Activated CD4-positive, alpha-beta T cell treated with anti-CD3 and anti-CD28 coated beads, Interleukin-2, amount 50 U/mL, for 16 hours (primary cell): ENCODE measurements around the gene TRIM29.

Experiments used
- DNase-seq: peaks from one replicate; pipeline ENCODE4 v3.0.0-alpha.2; 2020

TRIM29 gene

DNA sequence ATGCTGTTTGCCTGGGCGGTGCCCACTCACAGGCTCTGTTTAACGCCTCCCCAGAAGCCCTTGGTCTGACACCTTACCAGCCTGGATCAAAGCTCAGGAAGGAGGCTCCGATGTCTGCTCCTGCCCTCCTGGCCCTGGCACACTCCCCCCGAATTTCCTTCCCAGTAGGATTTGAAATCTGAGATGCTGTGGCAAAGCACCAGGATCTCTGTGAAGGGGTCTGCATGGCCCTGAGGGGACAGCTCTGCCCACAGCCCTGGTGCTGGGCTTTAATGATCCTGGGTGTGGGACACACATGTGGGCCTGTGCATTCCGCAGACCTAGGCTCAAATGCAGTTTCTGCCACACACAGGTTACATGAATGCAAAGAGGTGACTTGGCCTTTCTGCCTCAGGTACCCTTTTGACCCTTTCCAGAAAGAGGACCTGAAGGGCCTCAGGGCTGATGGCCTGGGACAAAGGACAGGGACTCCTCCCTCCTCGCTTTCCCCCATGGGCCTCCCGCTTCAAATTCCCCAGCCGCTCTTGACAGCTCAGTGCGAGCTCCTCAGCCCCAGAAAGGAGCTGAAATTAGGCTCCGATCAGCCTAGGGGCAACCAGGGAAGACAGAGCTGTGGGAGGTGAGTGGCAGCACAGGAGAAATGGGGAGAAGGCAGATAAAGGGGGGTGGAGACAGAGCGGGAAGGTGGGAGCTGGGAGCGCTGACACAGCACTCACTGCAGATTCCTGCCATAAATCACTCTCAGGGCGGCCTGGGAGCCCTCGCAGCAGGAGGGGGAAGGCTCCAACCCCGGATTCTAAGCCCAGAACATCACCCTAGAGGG, 41.3 kb downstream of the TRIM29 start:
- DNase-seq = no peak

DNA sequence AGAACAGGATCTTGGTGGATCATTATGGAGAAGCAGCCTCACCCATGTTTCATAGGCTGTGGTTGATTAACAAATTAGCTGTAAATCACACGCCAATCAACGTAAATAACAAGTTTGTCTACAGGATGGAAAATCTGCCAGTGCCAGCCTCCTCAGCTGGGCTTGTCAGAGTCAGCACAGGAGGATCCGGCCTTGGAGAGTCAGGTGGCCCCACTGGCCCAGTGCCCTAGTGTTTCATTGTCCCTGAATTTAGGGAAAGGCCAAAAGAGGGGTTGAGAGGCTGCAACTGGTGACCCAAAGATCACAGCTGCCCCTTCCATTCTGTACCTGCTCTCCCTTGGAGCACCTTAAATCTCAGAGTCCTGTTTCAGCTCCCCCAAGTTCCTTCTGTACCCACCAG, 42.4 kb downstream of the TRIM29 start:
- no peak for DNase-seq

DNA sequence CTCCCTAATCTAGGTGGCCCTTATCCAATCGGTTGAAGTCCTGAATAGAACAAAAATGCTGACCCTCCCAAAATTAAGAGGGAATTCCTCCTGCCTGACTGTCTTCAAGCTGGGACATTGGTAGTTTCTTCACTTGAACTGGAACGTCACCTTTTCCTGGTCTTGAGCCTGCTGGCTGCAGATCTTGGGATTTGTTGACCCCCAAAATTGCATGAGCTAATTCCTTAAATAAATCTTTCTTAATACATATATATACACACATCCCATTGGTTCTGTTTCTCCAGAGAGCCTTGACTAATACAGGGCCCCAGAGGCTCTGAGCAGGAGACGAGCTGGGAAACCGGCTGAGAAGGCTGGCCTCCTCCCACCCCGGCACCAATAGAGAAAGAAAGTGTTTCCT, 46.2 kb downstream of the TRIM29 start:
- no peak for DNase-seq

- no peak for DNase-seq
Observed at GRCh38 chr11:120091121-120091520, 46.8 kb downstream of the TRIM29 start.

DNA sequence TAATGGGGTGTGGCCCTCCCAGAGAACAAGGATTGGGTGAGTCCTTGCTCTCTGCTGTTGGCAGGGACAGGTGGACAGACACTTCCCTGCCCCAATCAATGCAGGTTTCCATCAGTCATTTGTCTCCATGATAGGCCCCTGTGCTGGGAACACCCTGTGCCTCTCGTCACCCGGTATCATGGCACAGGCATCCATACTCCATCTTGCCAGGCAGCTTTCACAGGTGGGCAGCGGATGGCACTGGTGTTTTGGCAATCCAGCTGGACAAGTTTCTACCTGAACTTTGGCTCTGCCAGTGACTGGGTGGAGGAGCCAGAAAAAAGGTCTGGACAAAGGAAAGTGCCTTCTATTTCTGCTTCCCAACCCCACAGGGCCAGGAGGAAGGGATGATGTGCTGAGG, 47.5 kb downstream of the TRIM29 start:
- DNase-seq = no peak

DNA sequence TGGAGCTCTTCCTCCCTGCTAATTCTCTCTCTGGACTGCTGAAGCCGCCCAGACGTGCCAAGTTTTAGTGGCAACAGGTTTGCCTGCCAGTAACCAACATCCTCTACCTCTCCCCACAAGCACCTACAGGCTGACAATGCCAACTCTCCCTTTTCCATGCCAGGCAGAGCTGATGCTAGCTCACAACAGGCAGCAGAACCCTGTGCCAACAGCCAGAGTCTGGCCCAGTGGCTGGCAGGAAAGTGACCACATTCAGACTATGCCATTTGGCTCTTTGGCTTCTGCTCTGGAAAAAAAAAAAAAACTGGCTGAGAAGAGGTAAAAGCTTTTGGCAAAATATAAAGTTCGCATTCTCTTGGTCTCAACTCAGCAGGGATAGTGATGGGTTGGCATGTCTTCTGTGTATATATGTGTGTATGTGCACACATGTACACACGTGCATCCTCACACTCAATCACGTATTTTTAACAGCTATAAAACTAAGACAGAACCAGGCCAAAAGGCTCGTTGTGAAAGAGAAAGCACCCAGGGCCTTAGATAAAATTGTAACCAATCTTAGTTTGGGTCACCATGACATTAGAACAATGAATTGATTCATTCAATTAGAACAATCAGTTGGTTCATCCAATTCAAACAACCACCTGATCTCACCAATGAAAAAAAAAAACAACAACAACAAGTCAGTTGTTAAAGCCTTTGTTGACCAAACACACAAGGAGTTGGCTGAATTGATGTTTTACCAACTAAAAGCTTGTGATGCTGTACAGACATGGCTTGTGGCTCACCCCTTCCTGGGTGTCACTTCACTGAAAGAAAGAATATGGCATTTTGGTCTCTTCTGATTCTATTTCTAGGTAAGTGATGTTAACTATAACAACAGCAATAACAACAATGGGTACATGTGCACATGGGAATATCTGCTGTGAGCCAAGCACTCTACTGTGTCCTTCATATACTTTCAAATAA, 48.6 kb downstream of the TRIM29 start:
- no peak for DNase-seq

DNA sequence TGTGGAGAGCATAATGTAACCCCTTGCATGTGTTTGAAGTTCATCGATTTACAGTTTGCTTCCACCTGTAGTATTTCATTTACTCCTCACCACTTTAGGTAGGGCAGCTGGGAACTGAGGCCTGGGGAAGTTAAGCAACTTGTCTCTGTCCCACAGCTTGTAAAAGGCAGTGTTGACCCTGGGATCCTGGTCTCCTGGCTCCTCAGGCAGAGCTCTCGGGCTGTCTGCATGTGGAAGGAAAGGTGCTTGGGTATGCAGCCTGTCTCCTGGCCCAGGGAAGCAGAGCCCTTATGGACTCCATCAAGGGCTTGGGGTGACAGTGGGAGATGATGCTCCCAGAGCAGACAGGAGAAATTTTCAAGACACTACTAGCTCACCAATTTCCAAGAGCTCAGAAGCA, 49.9 kb downstream of the TRIM29 start:
- no peak for DNase-seq

DNA sequence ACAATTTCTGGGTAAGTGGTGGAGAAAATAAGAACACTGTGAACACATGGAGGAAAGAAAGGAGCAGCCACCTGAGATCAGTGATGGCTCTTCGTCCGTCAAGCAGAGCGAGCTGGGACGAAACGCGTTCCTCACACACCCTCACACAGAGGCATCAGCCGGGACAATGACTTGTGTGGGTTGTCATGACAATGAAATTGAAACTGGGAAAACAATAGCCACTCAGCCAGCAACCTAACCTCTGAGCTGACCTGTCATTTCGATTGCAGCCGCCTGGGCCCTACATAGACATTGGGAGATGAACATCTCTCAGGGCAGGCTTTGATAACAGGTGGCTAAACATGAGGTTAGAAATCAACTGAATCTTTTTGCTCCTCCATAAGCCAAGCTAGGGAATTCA, 51.3 kb downstream of the TRIM29 start:
- DNase-seq = no peak

DNA sequence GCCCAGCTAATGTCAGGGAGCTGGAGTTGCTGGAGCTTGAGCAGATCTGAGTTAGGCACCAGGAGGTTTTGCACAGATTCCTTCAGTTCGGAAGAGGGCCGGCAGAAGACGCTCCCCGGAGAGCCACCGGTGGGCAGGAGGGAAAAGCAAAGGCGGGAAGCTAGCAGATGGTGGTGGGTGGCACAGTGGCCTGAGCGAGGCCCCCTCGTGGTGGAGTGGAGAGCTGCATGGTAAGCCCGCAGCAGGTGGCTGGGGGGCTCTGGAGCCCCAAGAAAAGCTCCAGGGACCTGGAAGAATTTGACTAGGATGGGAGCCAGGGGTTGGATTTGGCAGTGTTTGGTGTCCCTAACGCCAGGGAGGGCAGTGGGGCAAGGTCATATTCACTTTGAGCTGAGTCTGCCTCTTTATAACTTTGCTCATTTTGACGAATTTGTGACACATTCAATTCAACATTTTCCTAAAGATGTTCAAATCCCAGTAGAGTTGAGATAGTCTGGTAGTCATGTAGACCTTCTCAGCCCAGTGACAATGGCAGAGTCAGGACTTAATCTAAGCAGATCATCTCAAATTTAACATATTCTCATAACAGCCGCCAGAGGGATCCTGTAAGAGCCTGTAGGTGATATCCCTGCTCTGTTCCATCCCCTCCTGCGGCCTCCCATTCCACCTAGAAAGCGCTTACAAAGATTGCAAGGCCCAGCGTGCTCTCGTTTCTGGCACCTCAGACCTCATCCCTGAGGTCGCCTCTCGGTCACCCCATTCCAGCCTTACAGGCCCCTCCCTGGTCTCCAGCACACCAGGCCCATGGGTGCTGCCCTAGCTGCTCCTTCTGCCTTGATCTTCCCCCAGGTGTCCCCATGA, 57.9 kb downstream of the TRIM29 start:
- no peak for DNase-seq

GRCh38 chr11:120078397-120078796, 59.5 kb downstream of the TRIM29 start:
- DNase-seq = no peak

- no peak for DNase-seq
Observed at GRCh38 chr11:120074076-120074475, 63.8 kb downstream of the TRIM29 start.

- no peak for DNase-seq
Observed at GRCh38 chr11:120073196-120073595, 64.7 kb downstream of the TRIM29 start.

GRCh38 chr11:120068114-120068573, 69.8 kb downstream of the TRIM29 start:
- DNase-seq = no peak

GRCh38 chr11:120067438-120068113, 70.3 kb downstream of the TRIM29 start:
- no peak for DNase-seq

DNA sequence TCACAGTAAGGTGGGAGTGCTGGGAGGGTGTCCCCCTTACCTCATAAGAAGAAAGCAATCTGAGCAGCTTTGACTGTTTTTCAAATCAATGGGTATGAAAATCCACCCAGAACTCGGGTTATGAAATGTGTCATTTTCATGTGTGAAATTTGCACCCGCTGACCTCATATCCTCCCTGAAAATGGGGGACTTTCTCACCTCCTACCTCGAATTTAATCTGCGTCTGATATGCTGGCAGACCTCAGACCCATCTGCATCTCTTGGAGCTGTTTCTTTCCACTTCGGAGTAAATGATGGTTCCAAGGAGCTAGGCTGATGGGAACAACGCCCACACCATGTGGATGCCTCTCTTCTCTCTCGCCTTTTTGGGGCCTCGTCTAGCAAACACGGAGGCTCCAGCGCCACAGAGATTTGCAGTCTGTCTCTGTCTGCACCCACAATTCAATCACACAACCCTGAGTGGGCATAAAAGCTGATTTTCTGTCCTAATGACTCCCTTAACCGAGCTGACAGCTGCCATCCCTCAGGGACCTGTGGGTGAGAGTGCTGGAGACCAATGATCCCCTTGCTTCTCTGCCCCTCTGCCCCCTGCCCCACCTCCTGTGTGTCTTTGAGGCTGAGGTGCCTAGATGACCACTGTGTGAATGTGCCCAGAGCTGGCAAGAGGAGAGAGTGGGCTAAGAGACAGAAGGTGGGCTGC, 71.0 kb downstream of the TRIM29 start:
- DNase-seq = no peak

GRCh38 chr11:120065876-120066275, 72.0 kb downstream of the TRIM29 start:
- DNase-seq = no peak

DNA sequence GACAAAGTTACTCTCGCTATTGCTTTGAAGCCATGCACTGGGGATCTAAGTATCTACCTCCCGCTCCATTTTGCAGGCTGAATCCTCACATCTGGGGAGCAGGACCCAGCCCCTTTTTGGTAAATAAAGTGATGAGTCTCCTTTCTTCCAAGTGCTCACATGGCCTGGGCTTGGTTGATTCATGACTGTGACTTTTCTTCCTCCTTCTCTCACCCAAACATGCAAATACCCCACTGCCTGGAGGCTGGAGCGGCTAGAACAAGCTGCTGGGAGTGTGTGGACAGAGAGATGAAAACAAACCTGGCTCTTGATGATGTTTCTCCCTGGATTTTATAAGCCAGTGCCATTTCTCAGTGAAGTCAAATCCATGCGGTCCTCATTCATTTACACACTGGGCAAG, 72.7 kb downstream of the TRIM29 start:
- DNase-seq = no peak

DNA sequence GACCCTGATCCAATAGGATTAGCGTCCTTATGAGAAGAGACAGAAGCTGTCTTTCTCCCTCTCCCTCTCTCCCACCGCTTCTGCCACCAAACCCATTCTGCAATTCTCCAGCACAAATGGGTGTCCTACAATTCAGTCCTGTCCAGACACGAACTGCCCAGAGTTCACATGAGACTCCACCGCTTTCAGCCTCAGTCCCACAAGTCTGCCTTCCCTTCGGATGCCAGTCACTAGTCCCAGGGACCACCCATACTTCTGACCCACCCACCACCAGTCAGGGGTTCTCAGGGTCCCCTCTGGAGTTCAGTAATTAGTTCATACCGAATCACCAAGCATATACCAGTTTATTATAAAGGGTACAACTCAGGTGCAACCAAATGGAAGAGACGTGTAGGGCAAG, 73.6 kb downstream of the TRIM29 start:
- DNase-seq = no peak

DNA sequence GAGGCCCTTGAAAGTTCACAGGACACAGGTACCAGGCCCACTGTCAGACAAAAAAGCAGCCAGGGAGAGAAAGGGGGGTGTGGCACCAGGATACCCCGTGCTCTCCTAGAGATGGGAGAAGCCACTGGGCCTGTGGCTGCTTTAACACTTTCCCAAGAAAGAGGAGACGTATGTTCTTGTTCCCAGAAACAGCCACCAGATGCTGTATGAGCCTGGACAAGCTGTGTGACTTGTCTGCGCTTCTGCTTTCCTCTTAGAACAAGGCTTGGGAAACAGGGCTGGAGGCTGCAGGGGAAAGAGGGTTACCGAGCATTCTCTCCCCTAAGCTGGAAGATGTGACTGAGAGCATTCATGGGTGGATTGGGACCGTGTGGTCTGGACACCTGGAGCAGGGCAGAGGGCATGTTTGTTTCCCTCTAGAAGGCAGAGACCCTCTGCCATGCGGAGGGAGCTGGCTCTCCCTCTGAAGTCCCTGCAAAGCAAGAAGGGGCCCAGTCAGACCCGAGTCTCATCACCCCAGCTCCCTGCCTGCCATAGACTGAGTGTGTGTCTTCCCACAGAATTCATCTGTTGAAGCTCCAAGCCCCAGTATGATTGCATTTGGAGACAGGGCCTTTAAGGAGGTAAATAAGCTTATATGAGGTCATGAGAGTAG, 74.1 kb downstream of the TRIM29 start:
- no peak for DNase-seq

- no peak for DNase-seq
Observed at GRCh38 chr11:120062561-120062930, 75.4 kb downstream of the TRIM29 start.
